ENCODE data around the gene DEPDC1B.
A peak's percentile ranks its signal among the peaks of the same experiment; 100 is the strongest.
"Not testable (repeated sequence)": the region's sequence is repeated elsewhere in the genome, so short reads cannot be mapped to it uniquely, and the experiment has no call there.

DEPDC1B gene

GRCh38 chr5:60711892-60712291 is 11.9 kb upstream of the DEPDC1B start:
- not testable (repeated sequence) for H3K4me1 Mint-ChIP-seq (ENCODE audit: low read depth); H3K27ac Mint-ChIP-seq; H3K36me3 Mint-ChIP-seq (ENCODE audit: low read depth); H3K4me3 Mint-ChIP-seq
- peaks cover 14% of the 10 kb centered on the region for H3K9me3 Mint-ChIP-seq
- H3K27me3 Mint-ChIP-seq (ENCODE audit: low read depth), result peaks cover 13% of the 10 kb centered on the region

DNA sequence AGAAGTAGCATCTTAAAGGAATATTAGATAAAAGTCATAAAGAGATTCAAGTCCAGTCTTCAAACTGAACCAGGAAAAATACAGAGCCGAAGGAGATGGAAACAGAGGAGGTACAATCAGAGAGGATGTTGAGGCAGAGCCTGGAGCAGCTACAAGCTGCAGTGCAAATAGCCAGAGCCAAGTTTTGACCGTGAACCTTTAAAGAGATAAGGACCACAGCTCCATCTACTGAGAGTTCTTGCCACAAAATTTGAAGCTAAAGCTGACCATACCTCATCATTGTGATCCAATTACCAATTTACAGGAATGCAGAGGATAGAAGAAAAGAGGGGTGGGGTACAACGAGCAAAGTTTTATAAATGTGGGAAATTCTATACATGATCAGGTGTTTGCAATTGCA is 10.4 kb upstream of the DEPDC1B start:
- Mint-ChIP-seq H3K4me1 (ENCODE audit: low read depth) (no peaks in the 10 kb centered on the region), H3K27me3 (ENCODE audit: low read depth) (peaks cover 16% of the 10 kb centered on the region), H3K27ac (no peak overlapping the region), H3K9me3 (peaks cover 14% of the 10 kb centered on the region), H3K36me3 (ENCODE audit: low read depth) (no peaks in the 10 kb centered on the region), H3K4me3 (no peak overlapping the region)

GRCh38 chr5:60705144-60705543 is 5.2 kb upstream of the DEPDC1B start:
- Mint-ChIP-seq H3K4me1 (ENCODE audit: low read depth) (peaks cover 4% of the 10 kb centered on the region), H3K27me3 (ENCODE audit: low read depth) (peaks cover 35% of the 10 kb centered on the region)

DNA sequence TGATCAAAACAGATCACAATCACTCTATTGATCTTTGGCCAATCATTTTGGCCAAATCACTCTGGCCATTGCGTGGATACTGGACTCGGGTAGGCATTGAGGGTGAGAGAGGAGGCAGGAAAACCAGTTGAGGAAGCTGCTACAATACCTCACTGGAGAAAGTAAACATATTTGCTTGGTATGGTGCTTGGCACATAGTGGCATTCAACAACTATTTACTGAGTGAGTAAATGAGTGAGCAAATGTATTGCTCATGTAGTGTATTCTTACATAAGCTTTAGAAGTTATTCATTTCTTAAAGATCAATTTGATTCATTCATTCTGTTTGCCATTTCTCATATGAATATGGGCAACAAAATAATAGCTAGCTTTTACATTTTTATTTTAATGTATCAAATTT is 4.0 kb upstream of the DEPDC1B start:
- peaks cover 33% of the 10 kb centered on the region for H3K27me3 Mint-ChIP-seq (ENCODE audit: low read depth)
- H3K4me1 Mint-ChIP-seq (ENCODE audit: low read depth), result peaks cover 7% of the 10 kb centered on the region
- no peaks in the 10 kb centered on the region for H3K36me3 Mint-ChIP-seq (ENCODE audit: low read depth)
- no peak overlapping the region for H3K27ac Mint-ChIP-seq
- no peak overlapping the region for H3K4me3 Mint-ChIP-seq
- no peaks in the 10 kb centered on the region for H3K9me3 Mint-ChIP-seq

More at GRCh38 chr5:60705144-60705543, 5.2 kb upstream of the DEPDC1B start:
- Mint-ChIP-seq H3K4me3 (no peak overlapping the region), H3K9me3 (no peaks in the 10 kb centered on the region), H3K36me3 (ENCODE audit: low read depth) (no peaks in the 10 kb centered on the region), H3K27ac (no peak overlapping the region)

DNA sequence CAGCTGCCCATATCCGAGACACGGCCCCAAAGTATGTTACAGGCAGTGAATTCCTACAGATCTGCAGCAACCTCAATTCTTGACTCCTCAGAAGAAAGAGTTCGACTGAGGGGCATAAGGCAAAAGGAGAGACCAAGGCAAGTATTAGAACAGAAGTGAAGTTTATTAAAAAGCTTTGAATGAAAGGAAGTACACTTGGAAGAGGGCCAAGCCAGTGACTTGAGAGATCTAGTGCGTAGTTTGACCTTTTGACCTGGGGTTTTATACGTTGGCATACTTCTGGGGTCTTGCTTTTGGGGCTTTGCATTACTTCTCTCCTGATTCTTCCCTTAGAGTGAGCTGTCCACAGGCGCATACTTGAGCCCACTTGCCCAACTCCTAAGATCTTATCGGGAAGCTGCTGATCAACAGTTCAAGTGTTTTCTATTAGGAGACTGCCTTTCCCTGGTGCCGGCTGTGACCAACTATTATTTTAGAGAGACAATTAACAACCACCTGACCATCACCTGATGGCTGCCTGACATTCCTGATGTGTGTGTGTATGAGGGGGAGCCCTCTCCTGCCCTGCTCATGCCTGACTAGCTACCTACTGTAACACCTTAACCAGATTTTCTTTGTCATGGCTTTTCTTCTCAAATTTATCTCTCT is 1.5 kb upstream of the DEPDC1B start:
- Mint-ChIP-seq H3K36me3 (ENCODE audit: low read depth) (peaks cover 5% of the 10 kb centered on the region), H3K4me1 (ENCODE audit: low read depth) (peaks cover 23% of the 10 kb centered on the region), H3K4me3 (peak overlapping the region; percentile 43), H3K9me3 (no peaks in the 10 kb centered on the region), H3K27me3 (ENCODE audit: low read depth) (peaks cover 33% of the 10 kb centered on the region), H3K27ac (no peak overlapping the region)

GRCh38 chr5:60700416-60700757 is 421 bp upstream of the DEPDC1B start:
- peak overlapping the region; percentile 90 for H3K27ac Mint-ChIP-seq

GRCh38 chr5:60699288-60699608 is 718 bp downstream of the DEPDC1B start:
- peak overlapping the region; percentile 97 for H3K4me3 Mint-ChIP-seq
- H3K4me1 Mint-ChIP-seq (ENCODE audit: low read depth), result peaks cover 25% of the 10 kb centered on the region
- H3K36me3 Mint-ChIP-seq (ENCODE audit: low read depth), result peaks cover 12% of the 10 kb centered on the region
- no peaks in the 10 kb centered on the region for H3K9me3 Mint-ChIP-seq
- peaks cover 22% of the 10 kb centered on the region for H3K27me3 Mint-ChIP-seq (ENCODE audit: low read depth)
- peak overlapping the region; percentile 90 for H3K27ac Mint-ChIP-seq

More at GRCh38 chr5:60700416-60700757, 421 bp upstream of the DEPDC1B start:
- Mint-ChIP-seq H3K9me3 (no peaks in the 10 kb centered on the region), H3K4me3 (peak overlapping the region; percentile 97), H3K27me3 (ENCODE audit: low read depth) (peaks cover 30% of the 10 kb centered on the region), H3K4me1 (ENCODE audit: low read depth) (peaks cover 23% of the 10 kb centered on the region), H3K36me3 (ENCODE audit: low read depth) (peaks cover 7% of the 10 kb centered on the region)

- H3K4me1 Mint-ChIP-seq (ENCODE audit: low read depth), result peaks cover 28% of the 10 kb centered on the region
- peak overlapping the region; percentile 40 for H3K4me3 Mint-ChIP-seq
- peak overlapping the region; percentile 90 for H3K27ac Mint-ChIP-seq
- H3K27me3 Mint-ChIP-seq (ENCODE audit: low read depth), result peaks cover 15% of the 10 kb centered on the region
- H3K9me3 Mint-ChIP-seq, result no peaks in the 10 kb centered on the region
- peaks cover 12% of the 10 kb centered on the region for H3K36me3 Mint-ChIP-seq (ENCODE audit: low read depth)
These were observed 1.6 kb downstream of the DEPDC1B start for GRCh38 chr5:60698336-60698735.

GRCh38 chr5:60690326-60690725 is 9.6 kb downstream of the DEPDC1B start:
- no peaks in the 10 kb centered on the region for H3K27me3 Mint-ChIP-seq (ENCODE audit: low read depth)
- no peak overlapping the region for H3K4me3 Mint-ChIP-seq
- H3K36me3 Mint-ChIP-seq (ENCODE audit: low read depth), result peaks cover 20% of the 10 kb centered on the region
- peaks cover 11% of the 10 kb centered on the region for H3K4me1 Mint-ChIP-seq (ENCODE audit: low read depth)
- H3K27ac Mint-ChIP-seq, result no peak overlapping the region
- H3K9me3 Mint-ChIP-seq, result no peaks in the 10 kb centered on the region

GRCh38 chr5:60688980-60689379 is 11.0 kb downstream of the DEPDC1B start:
- Mint-ChIP-seq H3K27me3 (ENCODE audit: low read depth) (no peaks in the 10 kb centered on the region), H3K4me1 (ENCODE audit: low read depth) (peaks cover 7% of the 10 kb centered on the region), H3K4me3 (no peak overlapping the region), H3K9me3 (no peaks in the 10 kb centered on the region), H3K27ac (no peak overlapping the region), H3K36me3 (ENCODE audit: low read depth) (peaks cover 21% of the 10 kb centered on the region)

DNA sequence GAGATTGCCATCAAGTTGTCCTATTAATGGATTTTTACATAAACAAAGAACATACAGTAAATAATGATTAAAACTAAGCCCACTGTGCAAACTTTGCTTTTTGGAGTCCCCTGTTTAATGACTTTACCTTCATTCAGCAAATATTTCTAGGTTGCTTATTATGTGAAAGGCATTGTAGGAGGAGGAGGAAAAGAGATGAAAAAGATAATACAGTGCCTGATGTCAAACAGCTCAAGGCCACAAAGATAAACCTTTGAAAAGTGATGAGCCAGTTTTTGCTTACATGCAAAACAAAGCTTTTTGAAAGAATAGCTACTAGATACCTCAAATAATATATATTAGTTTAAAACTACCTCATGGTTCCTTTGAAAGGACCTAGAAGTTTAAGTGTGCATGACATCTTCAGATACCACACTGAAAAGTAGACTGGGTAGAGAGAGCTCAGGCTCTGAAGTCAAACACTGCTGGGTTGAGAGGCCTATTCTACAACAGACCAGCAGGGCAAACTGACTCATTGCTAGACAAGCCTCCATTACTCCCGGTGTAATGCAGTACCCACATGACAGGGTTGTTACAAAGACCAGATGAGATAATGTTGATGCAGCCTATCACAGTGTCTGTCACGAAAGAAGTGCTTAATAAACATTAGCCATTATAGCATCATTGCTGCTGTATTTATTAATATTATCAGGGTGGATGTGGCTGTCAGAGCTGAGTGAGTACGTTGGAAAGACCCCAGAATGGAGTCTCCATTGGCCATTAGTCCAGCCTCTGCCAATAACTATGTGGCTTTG is 11.8 kb downstream of the DEPDC1B start:
- Mint-ChIP-seq H3K27me3 (ENCODE audit: low read depth) (no peaks in the 10 kb centered on the region), H3K4me3 (no peak overlapping the region), H3K9me3 (no peaks in the 10 kb centered on the region), H3K27ac (no peak overlapping the region), H3K4me1 (ENCODE audit: low read depth) (peaks cover 7% of the 10 kb centered on the region), H3K36me3 (ENCODE audit: low read depth) (peaks cover 21% of the 10 kb centered on the region)

DNA sequence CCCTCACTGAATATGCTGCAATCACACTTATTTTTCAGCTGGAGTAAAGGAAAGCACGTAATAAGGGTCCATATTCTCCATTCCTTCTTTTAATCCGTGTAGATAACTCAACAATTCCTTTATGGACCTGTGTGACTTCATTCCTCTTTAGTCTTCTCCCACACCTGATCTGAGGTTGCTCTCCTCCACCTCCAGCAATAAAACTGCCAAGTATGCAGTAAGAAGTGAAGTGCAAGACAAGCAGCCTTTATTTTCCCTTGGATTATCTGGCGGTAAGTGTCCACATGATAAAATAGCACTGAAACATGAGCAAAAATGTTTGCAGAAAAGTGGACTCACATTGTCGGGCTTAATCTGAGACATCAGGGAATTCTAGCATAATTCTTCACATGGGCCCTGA is 13.8 kb downstream of the DEPDC1B start:
- H3K27me3 Mint-ChIP-seq (ENCODE audit: low read depth), result no peaks in the 10 kb centered on the region
- peaks cover 23% of the 10 kb centered on the region for H3K36me3 Mint-ChIP-seq (ENCODE audit: low read depth)
- H3K27ac Mint-ChIP-seq, result no peak overlapping the region
- no peak overlapping the region for H3K4me3 Mint-ChIP-seq
- H3K4me1 Mint-ChIP-seq (ENCODE audit: low read depth), result peaks cover 5% of the 10 kb centered on the region
- H3K9me3 Mint-ChIP-seq, result no peaks in the 10 kb centered on the region

DNA sequence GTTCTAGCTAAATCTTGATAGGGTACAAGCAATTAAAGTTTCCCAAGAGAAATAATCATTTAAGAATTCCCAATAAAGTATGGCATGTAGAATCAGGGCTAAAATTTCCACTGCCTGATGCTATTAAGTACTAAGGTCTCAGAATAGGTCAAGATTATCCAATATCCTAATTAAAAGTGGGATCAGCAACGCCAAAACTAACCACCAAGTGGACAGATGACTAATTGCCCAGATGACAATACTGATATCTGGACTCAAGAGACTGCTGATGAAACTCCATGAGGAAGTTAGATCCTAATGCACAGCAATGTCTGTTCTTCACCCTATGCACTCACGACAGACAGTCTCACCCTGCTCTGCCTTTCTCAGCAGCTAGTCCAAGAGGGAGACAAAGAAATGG is 14.3 kb downstream of the DEPDC1B start:
- Mint-ChIP-seq H3K36me3 (ENCODE audit: low read depth) (peaks cover 23% of the 10 kb centered on the region), H3K4me3 (no peak overlapping the region), H3K27ac (no peak overlapping the region), H3K4me1 (ENCODE audit: low read depth) (peaks cover 5% of the 10 kb centered on the region), H3K9me3 (no peaks in the 10 kb centered on the region), H3K27me3 (ENCODE audit: low read depth) (no peaks in the 10 kb centered on the region)

DNA sequence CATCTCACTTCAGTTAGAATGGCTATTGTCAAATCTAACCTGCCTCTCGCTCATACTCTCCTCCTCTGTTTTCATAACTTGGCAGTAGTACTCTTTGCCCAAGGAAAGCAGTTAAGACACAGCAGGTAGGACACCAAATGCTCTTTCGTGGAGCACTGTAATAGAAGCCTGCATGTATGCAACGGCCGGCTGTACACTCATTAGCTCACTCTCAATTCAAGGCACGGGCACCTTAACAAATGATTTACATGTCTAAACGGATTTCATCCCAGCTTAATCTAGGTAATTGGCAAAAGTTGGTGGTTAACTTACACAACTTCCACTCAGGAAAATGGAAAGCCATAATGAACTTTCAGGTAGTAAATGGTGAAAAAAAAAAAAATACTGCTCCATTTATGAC is 14.9 kb downstream of the DEPDC1B start:
- Mint-ChIP-seq H3K27ac (no peak overlapping the region), H3K4me1 (ENCODE audit: low read depth) (peaks cover 5% of the 10 kb centered on the region), H3K36me3 (ENCODE audit: low read depth) (peaks cover 23% of the 10 kb centered on the region), H3K9me3 (no peaks in the 10 kb centered on the region), H3K4me3 (no peak overlapping the region), H3K27me3 (ENCODE audit: low read depth) (no peaks in the 10 kb centered on the region)

DNA sequence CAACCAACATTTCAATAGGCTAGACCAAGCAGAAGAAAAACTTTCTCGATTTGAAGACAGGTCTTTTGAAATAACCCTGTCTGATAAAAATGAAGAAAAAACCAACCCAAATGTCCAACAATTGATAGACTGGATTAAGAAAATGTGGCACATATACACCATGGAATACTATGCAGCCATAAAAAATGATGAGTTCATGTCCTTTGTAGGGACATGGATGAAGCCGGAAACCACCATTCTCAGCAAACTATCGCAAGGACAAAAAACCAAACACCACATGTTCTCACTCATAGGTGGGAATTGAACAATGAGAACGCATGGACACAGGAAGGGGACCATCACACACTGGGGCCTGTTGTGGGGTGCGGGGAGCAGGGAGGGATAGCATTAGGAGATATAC is 18.0 kb downstream of the DEPDC1B start:
- not testable (repeated sequence) for H3K4me1 Mint-ChIP-seq (ENCODE audit: low read depth); H3K4me3 Mint-ChIP-seq; H3K27ac Mint-ChIP-seq; H3K9me3 Mint-ChIP-seq; H3K27me3 Mint-ChIP-seq (ENCODE audit: low read depth)
- H3K36me3 Mint-ChIP-seq (ENCODE audit: low read depth), result peaks cover 25% of the 10 kb centered on the region

Measured in T-helper 1 cell treated with Interleukin-12 subunit alpha and Interleukin-12 subunit beta and Interleukin-4 antibody, amounts not matched to agents 30 μg/mL and 1 μg/mL, for 36 hours (primary cell).